HUDEP-2 (cell line): ENCODE data around the gene ISCA1.
"Not testable (repeated sequence)": the region's sequence is repeated elsewhere in the genome, so short reads cannot be mapped to it uniquely, and the experiment has no call there.

ENCODE experiments used
- DNase-seq, 76 experiments: peaks; one replicate each; lab custom pipeline; 2025; ENCODE audit not compliant: unreplicated experiment in 76 of 76; lab: John Stamatoyannopoulos, UW

Gene ISCA1

DNA sequence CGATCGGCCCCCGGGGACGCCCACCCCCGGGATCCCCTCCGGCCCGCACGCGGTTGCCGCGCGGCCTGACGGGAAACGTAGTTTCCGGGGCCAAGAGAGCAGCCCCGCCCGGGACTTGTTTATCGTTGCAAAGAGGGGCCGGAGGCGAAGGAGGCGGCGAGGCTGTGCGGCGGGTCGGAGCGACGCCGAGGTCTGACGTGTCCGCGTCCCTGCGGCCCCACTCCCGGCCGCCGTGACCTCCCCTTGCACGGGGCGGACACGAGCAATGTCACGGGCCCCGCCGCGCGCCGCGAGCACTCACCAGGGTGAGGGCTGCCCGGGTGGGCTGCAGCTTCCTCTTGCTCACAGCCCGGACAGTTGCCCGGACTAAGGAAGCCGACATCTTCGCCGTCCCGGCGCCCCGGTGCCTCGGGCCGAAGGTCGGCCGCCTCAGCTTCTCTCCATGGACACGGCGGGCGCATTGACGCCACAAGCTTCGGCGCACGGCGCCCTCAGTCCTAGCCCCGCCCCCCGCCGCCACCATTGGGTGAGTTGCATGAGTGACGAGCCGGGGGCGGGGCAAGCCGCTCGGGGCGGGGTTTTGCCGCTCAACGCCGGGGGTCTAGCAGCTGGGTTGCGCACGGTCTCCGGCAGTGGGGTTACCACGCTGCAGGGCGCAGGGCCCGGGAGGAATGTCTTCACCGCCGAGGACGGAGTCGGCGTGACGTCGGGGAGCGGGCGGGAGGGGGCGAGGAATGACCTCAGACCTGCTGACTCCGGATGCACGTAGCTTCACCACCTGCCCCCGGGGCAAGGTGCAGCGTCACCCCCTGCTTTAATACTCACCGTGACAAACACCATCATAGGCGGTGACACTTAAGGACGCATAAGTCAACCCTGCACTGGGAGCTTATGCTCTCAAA lies at the start of gene ISCA1:
Gene ISCA1, minus strand, starts transcription at position 462 of the 902 bp plus-strand sequence. Its CDS starts 80 bp downstream, at position 382.
- peak in 75 of 76 experiments; percentile 40 to 97 (median 88) for DNase-seq

DNA sequence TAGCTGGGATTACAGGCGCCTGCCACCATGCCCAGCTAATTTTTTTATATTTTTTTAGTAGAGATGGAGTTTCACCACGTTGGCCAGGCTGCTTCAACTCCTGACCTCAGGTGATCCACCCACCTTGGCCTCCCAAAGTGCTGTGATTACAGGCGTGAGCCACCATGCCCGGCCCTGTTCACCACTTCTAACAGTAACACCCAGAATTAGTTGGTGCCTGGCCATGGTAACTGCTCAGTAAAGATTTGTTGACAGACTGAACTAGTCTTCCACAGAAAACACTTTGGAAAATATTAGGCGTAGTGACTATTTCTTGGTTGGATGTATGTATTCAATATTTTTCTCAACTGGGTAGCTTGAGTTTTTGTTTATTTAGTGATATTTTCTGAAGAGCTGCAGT lies 47.8 kb upstream of the ISCA1 start:
- no peak for DNase-seq

- DNase-seq: no peak
Measured at GRCh38 chr9:86329649-86330048, 47.3 kb upstream of the ISCA1 start.

- no peak for DNase-seq
Measured at GRCh38 chr9:86328156-86328555, 45.8 kb upstream of the ISCA1 start.

- no peak for DNase-seq
Measured at GRCh38 chr9:86326536-86326935, 44.2 kb upstream of the ISCA1 start.

DNA sequence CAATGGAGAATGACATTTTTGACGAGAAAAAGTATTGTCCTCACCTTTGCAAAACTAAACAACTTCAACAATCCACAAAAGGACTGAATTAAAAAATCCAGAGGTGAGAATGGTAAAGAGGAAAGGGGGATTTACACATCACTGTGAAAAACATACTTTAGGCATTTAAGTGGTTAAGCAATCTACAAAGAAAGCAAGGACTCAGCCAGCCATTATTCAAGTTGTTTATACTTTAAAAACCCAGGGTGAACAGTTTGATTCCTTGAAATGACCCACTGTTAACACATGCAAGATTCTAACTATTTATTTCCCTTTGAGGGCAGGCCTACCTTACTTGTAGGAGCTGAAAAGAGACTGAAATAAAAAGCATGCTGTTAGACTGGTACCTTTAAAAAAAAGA lies 42.6 kb upstream of the ISCA1 start:
- DNase-seq: no peak

GRCh38 chr9:86324308-86324707 lies 42.0 kb upstream of the ISCA1 start:
- DNase-seq: peak in 1 of 76 experiments; percentile 0

- peak in 3 of 76 experiments; percentile 11 to 18 (median 12) for DNase-seq
Measured at GRCh38 chr9:86322973-86323644, 40.8 kb upstream of the ISCA1 start.

GRCh38 chr9:86321373-86321772 lies 39.0 kb upstream of the ISCA1 start:
- DNase-seq: no peak

GRCh38 chr9:86318187-86318586 lies 35.8 kb upstream of the ISCA1 start:
- DNase-seq: no peak

DNA sequence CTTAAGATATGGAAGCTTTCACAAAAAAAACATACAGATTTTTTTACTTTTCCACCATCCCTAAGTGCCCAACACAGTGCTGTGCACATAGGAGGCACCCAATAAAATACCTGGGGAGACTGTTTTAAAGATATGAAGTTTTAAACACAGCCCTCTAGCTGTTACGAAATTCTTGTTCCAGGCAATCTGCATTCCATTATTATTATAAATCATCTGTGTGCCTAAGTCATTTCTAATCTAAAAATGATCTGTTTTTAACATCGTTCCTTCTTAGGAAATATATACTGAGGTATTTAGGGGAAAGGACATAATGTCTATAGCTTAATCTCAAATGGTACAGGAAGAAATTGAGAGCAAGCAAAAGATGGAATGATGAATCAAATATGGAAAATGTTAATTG lies 32.7 kb upstream of the ISCA1 start:
- no peak for DNase-seq

GRCh38 chr9:86312959-86313358 lies 30.6 kb upstream of the ISCA1 start:
- not testable (repeated sequence) for DNase-seq

GRCh38 chr9:86308687-86309086 lies 26.3 kb upstream of the ISCA1 start:
- DNase-seq: no peak

GRCh38 chr9:86304236-86304730 lies 21.9 kb upstream of the ISCA1 start:
- no peak for DNase-seq

DNA sequence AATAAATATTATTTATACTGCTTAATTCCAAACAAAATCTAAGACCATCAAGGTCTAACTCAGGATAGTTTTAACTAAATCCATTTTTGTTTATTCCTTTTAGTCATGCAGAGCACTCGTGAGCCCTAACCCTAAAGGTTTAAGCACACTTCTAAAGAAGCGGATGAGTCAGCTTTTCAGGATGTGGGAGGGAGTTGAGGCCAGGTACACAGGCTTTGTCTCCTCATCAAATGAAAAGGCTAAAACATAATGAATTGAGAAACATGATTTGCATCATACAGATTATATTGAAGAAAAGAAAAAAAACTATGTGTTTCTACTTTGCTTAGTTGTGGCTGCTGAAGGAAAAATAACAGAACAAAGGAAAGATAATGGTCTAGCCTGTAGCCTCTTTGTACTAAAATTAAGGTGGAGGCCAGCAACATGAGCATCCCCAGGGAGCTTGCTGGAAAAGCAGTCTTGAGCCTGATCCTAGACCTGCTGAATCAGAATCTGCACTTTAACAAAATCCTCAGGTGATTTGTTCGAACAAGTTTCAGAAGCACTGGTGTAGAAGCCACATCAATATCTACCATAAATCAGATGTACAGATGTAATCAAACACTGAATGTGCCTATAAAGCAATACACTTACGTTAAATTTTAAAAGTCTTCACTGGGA lies 21.1 kb upstream of the ISCA1 start:
- no peak for DNase-seq

DNA sequence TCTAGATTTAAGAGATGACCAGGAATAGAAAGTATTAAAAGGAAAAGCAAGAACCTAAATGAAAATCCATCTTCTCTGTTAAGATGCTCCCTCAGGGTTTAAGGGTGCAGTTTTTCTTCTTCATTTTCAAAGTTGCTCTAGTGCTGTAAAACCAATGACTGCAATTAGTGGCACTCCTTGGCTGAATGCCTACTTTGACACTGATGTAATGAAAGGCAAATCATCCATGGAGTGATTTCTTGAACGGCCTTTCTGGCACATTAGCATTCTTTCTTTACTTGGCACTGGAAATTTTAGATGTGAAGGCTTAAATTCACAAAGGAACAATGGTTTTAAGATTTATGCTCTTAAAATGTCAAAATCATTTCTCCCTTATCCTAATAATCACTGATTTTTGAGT lies 19.3 kb upstream of the ISCA1 start:
- no peak for DNase-seq

GRCh38 chr9:86300701-86301100 lies 18.4 kb upstream of the ISCA1 start:
- no peak for DNase-seq

DNA sequence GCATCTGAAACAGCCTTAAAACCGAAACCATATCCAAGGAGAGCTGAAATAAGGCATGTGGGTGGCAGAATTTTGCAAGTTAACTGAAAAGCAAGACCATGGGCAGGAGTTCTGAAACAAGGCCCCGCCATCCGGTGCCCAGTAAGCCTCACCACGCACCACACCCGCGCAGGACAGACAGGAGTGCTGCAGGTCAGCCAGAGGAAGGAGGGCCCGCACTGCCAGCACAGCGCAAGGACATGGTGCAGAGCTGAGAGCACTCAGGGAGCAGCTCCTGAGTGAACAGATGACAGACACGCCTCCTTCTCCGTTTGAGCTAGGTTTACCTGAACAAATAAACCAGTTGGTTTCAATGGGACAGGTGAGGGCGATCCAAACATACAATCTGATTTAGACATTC lies 16.5 kb upstream of the ISCA1 start:
- no peak for DNase-seq

DNA sequence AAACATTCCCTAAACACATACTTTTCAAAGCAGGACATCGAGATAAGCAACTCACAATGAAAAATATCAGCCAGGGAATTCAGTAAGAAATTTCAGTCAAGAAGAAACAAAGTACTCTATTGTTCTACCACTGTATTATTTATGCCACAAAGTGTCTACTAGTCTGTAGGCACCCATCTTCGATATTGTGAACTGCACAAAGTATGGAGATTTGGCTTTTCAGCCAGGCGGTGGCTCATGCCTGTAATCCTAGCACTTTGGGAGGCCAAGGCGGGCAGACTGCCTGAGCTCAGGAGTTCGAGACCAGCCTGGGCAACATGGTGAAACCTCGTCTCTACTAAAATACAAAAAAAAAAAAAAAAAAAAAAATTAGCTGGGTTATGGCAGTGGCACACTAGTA lies 8.0 kb upstream of the ISCA1 start:
- DNase-seq: not testable (repeated sequence)

DNA sequence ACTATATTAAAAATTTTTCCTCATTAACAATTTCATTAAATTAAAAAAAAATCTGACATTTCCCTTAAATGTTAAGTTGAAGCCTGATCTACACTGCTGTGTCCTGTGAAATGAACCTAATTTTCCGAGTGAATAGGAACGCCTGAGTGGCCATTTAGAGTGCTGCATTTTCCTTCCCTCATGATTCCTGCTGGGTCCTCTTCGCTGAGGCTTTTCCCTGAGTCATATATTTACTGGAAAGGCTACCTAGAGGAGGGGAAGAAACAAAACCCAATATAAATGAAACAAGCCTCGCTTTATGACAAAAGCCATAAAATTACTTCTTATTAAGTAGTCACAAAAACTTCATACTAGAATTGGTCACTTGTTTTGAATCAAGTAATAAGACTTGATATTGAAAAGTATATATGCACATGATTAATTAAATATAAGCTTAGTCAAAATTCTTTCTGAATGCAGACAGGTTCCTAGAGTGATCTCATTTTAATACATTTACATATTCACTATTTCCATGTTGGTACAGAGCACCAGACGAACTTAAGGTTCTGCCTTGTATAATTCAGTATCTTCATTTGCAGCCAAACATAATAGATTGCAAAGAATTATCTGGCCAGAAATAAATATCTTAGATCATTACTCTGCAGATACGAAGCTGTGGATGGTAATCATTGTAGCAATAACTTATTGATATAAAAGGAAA lies 6.3 kb upstream of the ISCA1 start:
- no peak for DNase-seq

- DNase-seq: peak in 4 of 76 experiments; percentile 1 to 6 (median 4)
Measured at GRCh38 chr9:86287013-86287412, 4.7 kb upstream of the ISCA1 start.
